Measurements from ENCODE around the gene FBXO41.

DNA sequence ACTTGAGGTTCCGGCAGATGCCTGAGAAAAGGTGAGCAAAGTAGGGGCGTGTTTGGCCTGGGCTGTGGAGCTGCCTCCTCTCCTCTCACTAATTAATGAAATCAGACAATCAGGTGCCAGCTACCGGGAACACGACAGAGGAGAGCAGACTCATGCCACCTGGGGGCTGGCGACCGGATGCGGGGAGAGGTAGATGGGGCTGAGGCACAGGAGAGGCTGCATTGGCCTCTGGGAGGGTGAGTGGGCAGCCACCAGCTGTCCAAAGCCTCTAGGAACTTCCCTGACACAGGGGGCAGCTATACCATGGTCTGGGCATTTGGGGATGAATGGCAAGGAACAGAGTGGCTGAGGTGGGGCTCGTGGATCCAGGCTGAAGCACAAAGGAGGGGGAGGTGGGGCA is 25.0 kb downstream of the FBXO41 start:
- TF ChIP-seq POLR2AphosphoS5 (IDR thresholded peaks at IDR 0.05), result no peak
- TF ChIP-seq, protein P1, sequence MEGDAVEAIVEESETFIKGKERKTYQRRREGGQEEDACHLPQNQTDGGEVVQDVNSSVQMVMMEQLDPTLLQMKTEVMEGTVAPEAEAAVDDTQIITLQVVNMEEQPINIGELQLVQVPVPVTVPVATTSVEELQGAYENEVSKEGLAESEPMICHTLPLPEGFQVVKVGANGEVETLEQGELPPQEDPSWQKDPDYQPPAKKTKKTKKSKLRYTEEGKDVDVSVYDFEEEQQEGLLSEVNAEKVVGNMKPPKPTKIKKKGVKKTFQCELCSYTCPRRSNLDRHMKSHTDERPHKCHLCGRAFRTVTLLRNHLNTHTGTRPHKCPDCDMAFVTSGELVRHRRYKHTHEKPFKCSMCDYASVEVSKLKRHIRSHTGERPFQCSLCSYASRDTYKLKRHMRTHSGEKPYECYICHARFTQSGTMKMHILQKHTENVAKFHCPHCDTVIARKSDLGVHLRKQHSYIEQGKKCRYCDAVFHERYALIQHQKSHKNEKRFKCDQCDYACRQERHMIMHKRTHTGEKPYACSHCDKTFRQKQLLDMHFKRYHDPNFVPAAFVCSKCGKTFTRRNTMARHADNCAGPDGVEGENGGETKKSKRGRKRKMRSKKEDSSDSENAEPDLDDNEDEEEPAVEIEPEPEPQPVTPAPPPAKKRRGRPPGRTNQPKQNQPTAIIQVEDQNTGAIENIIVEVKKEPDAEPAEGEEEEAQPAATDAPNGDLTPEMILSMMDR (IDR thresholded peaks at IDR 0.05), result no peak

Measured in suprapubic skin (tissue), 3 donors.